Gastrocnemius medialis (tissue), 4 donors: Measurements from ENCODE around the gene WDR62.

Experiments
- CTCF ChIP-seq, 5 experiments: fragments of 450-650 bp in 3 of 5; fragments of 200-600 bp in 2 of 5; sonication (generic) in 2 of 5; IDR thresholded peaks in 4 of 5; conservative IDR thresholded peaks in 1 of 5; 1 replicate in 4 of 5; 2 replicates in 1 of 5; pipeline ENCODE4 v1.5.1; 2016 to 2019; ENCODE audit warnings: antibody characterized with exemption in 5 of 5, mild to moderate bottlenecking in 3 of 5, moderate library complexity in 3 of 5
- POLR2A ChIP-seq, 2 donors: fragments of 450-650 bp; IDR thresholded peaks; one replicate each; pipeline ENCODE4 v1.6.1; 2017; ENCODE audit warnings: antibody characterized with exemption in 2 of 2, mild to moderate bottlenecking in 2 of 2, moderate library complexity in 2 of 2

DNA sequence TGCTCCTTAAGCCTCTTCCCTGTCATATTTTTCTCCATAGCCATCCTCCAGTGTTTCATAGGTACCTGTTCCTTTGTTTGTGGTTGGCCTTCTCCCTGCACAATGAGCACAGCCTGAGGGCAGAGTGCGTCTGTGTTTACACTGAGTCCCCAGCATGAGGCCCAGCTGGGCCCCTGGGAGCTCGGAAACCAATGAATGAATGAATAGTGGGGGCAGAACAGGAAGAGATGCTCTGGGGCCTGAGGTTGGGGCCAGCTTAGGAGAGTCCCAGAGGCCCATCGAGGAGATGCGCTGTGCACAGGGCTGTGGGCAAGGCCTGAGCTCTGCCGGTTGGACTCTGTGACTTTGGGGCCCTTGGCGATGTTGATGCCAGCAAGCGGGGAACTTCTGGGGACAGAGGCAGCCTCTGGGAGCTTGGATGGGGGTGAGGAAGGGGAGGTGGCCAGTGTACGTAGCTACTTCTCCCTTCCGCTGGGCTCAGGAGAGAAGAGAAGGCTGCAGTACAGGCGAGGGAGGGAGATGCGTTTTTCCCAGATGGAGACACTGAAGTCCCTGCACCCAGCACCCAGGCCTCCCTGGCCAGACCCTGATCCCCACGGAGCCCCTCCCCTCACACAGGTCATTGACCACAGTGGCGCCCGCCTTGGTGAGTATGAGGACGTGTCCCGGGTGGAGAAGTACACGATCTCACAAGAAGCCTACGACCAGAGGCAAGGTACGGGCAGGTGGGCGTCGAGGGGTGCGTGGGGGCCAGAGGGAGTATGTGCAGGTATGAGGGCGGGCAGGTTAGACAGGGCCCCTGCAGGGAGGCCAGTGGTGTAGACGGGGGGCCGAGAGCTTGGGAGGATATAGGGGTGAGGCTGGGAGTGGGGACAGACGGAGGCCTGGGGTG is 65.6 kb downstream of the WDR62 start:
- TF ChIP-seq CTCF (IDR thresholded peaks at IDR 0.05 in 4 of 5, conservative IDR thresholded peaks at IDR 0.05 in 1 of 5) (no peak), POLR2A (IDR thresholded peaks at IDR 0.05) (no peak)
